Measurements from ENCODE around the gene LGALS13. TPM values are rescaled to one million over a fixed set of nuclear protein-coding genes. Genes with fewer than 3 reads are reported as not detected.

LGALS13 gene
- total RNA-seq, 5 donors from 2014 or later (not counting 1 experiment from before 2014, with no cell fraction given) = not detected

DNA sequence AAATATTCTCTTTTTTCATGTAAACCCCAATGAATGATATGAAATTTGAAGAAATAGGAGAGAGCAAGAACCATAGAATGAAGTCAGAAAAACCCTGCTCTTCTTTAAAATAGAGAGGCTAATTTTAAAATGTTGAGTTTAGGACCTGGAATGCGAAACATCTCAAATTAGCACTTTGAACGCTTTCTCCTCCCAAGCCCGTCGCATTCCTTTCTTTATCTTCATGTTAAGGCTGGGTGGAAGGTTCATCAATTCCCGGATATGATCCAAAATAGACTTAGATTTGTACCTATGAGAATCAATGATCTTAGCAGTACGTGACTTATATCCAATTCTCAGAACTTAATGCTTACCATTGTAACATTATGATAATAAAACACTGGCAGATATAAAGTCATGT, 29.3 kb downstream of the LGALS13 start:
- Mint-ChIP-seq H3K36me3 (no peaks in the 10 kb centered on the region), H3K27me3 (peaks cover 34 to 37% of the 10 kb centered on the region in 2 donors), H3K4me1 (no peaks in the 10 kb centered on the region), H3K4me3 (no peak overlapping the region), H3K27ac (no peak overlapping the region), H3K9me3 (peaks cover 0 to 3% (median 0%) of the 10 kb centered on the region in 3 donors)
- ChIA-PET POLR2A (no interaction called here), CTCF (no interaction called here)
- WGBS (ENCODE audit: insufficient coverage) = no CpG with 5 or more reads among the region's 6 CpGs
- peaks cover 0 to 3% of the 10 kb centered on the region in 2 experiments for H3K27me3 ChIP-seq (replicated peaks in 1 of 2; ENCODE audit: control insufficient read depth in 2 of 2, extremely low read depth in 1 of 2, insufficient read depth in 2 of 2, low read length in 1 of 2)
- no peak for DNase-seq
- no peaks in the 10 kb centered on the region for H3K9me3 ChIP-seq
- H3K36me3 ChIP-seq (ENCODE audit: control insufficient read depth in 2 of 2, extremely low read depth in 1 of 2, insufficient read depth in 1 of 2, low read length in 1 of 2) = no peaks in the 10 kb centered on the region
- no peaks in the 10 kb centered on the region for H3K4me1 ChIP-seq (ENCODE audit: control insufficient read depth in 1 of 2, extremely low read depth in 1 of 2, insufficient read depth in 2 of 2, low read length in 2 of 2)
- no peak for ATAC-seq (replicated peaks in 1 of 4)
- H3K4me3 ChIP-seq (ENCODE audit: control insufficient read depth in 1 of 2, extremely low read depth in 1 of 2, low read length in 1 of 2) = no peak overlapping the region
- no peak overlapping the region for H3K27ac ChIP-seq (ENCODE audit: low read length)

DNA sequence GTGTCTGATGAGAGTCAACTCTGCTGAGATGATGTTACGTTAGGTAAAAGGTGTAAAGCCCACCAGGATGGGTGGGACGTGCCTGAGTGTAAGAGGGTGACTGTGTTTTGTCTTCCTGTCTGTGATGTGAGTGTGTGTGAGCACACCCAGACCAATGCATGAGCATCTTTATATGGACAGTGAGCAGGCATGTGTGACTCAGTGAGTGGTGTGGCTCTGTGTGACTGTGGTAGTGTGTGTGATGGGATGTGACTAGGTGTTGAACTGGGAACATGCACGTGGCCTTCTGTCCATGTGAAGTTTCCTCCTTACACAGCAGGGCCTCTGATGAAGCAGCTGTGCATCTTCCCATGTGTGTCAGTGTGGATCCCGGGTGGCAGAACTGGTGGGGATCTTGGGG, 35.6 kb downstream of the LGALS13 start:
- Mint-ChIP-seq H3K4me3 (no peak overlapping the region), H3K36me3 (no peaks in the 10 kb centered on the region), H3K27ac (no peak overlapping the region), H3K27me3 (peaks cover 73 to 81% of the 10 kb centered on the region in 2 donors), H3K9me3 (peaks cover 0 to 3% (median 0%) of the 10 kb centered on the region in 3 donors), H3K4me1 (no peaks in the 10 kb centered on the region)
- no peaks in the 10 kb centered on the region for H3K4me1 ChIP-seq (ENCODE audit: control insufficient read depth in 1 of 2, extremely low read depth in 1 of 2, insufficient read depth in 2 of 2, low read length in 2 of 2)
- ATAC-seq (replicated peaks in 1 of 4) = no peak
- no peak for DNase-seq
- POLR2A ChIA-PET = no interaction called here
- H3K36me3 ChIP-seq (ENCODE audit: control insufficient read depth in 2 of 2, extremely low read depth in 1 of 2, insufficient read depth in 1 of 2, low read length in 1 of 2) = no peaks in the 10 kb centered on the region
- 62% methylated on average over 3 of the region's 4 CpGs for WGBS (ENCODE audit: insufficient coverage)
- no peaks in the 10 kb centered on the region for H3K9me3 ChIP-seq
- CTCF ChIA-PET = no interaction called here
- no peak overlapping the region for H3K27ac ChIP-seq (ENCODE audit: low read length)
- H3K4me3 ChIP-seq (ENCODE audit: control insufficient read depth in 1 of 2, extremely low read depth in 1 of 2, low read length in 1 of 2) = no peak overlapping the region
- peaks cover 3 to 29% of the 10 kb centered on the region in 2 experiments for H3K27me3 ChIP-seq (replicated peaks in 1 of 2; ENCODE audit: control insufficient read depth in 2 of 2, extremely low read depth in 1 of 2, insufficient read depth in 2 of 2, low read length in 1 of 2)

DNA sequence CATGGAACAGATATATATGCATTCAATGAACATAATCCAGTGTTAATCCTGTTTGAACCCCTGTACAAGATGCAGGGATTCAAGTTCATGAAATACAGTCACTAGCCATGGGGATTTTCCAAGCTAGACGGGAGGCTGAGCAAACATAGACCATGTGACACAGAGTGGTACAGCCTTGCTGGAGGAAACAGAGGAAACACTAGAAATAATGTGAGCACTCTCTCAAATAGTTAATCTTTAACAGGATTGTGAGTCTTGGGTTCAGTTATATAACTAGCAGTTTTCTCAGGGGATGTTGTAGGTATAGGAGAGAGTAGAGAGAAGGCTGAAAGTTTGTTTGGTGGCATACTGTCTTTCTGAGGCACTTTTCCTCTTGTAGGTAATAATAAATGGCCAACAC, 39.4 kb downstream of the LGALS13 start:
- WGBS (ENCODE audit: insufficient coverage) = no CpG with 5 or more reads among the region's 1 CpG

DNA sequence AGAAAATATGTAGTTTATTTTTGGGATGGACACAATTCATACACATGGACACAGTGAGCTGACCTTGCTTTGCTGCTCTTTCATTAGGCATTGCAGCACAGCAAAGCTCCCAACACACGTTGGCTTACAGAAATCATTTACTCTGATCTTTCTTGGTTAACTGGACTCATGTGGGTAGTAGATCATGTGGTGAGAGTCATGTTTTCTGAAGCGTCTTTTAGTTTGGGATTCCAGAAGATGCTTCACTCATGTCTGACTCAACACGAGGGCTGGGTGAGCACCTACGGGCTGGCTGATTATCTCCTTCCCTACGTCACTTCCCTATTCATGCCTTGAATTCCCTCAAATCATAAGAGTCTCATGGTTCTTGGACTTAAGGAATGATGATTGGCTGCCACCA, 41.3 kb downstream of the LGALS13 start:
- Mint-ChIP-seq H3K27me3 (peaks cover 64 to 73% of the 10 kb centered on the region in 2 donors), H3K4me1 (no peaks in the 10 kb centered on the region), H3K9me3 (peaks cover 0 to 6% (median 0%) of the 10 kb centered on the region in 3 donors), H3K4me3 (no peak overlapping the region), H3K27ac (no peak overlapping the region), H3K36me3 (no peaks in the 10 kb centered on the region)
- no peak for DNase-seq
- POLR2A ChIA-PET = no interaction called here
- no peak overlapping the region for H3K27ac ChIP-seq (ENCODE audit: low read length)
- 50% methylated on average over 1 of the region's 5 CpGs for WGBS (ENCODE audit: insufficient coverage)
- peaks cover 0 to 31% of the 10 kb centered on the region in 2 experiments for H3K27me3 ChIP-seq (replicated peaks in 1 of 2; ENCODE audit: control insufficient read depth in 2 of 2, extremely low read depth in 1 of 2, insufficient read depth in 2 of 2, low read length in 1 of 2)
- H3K4me3 ChIP-seq (ENCODE audit: control insufficient read depth in 1 of 2, extremely low read depth in 1 of 2, low read length in 1 of 2) = no peak overlapping the region
- H3K36me3 ChIP-seq (ENCODE audit: control insufficient read depth in 2 of 2, extremely low read depth in 1 of 2, insufficient read depth in 1 of 2, low read length in 1 of 2) = no peaks in the 10 kb centered on the region
- CTCF ChIA-PET = no interaction called here
- no peaks in the 10 kb centered on the region for H3K9me3 ChIP-seq
- no peaks in the 10 kb centered on the region for H3K4me1 ChIP-seq (ENCODE audit: control insufficient read depth in 1 of 2, extremely low read depth in 1 of 2, insufficient read depth in 2 of 2, low read length in 2 of 2)
- no peak for ATAC-seq (replicated peaks in 1 of 4)

More for the DNA sequence above, 39.4 kb downstream of the LGALS13 start:
- Histone ChIP-seq H3K36me3 (ENCODE audit: control insufficient read depth in 2 of 2, extremely low read depth in 1 of 2, insufficient read depth in 1 of 2, low read length in 1 of 2) (no peaks in the 10 kb centered on the region), H3K27ac (ENCODE audit: low read length) (no peak overlapping the region), H3K4me3 (ENCODE audit: control insufficient read depth in 1 of 2, extremely low read depth in 1 of 2, low read length in 1 of 2) (no peak overlapping the region), H3K27me3 (replicated peaks in 1 of 2; ENCODE audit: control insufficient read depth in 2 of 2, extremely low read depth in 1 of 2, insufficient read depth in 2 of 2, low read length in 1 of 2) (peaks cover 3 to 35% of the 10 kb centered on the region in 2 experiments), H3K4me1 (ENCODE audit: control insufficient read depth in 1 of 2, extremely low read depth in 1 of 2, insufficient read depth in 2 of 2, low read length in 2 of 2) (no peaks in the 10 kb centered on the region), H3K9me3 (no peaks in the 10 kb centered on the region)
- ATAC-seq (replicated peaks in 1 of 4) = no peak
- CTCF ChIA-PET = no interaction called here
- peaks cover 0 to 6% (median 0%) of the 10 kb centered on the region in 3 donors for H3K9me3 Mint-ChIP-seq
- H3K4me1 Mint-ChIP-seq = no peaks in the 10 kb centered on the region
- no peak overlapping the region for H3K4me3 Mint-ChIP-seq
- POLR2A ChIA-PET = no interaction called here
- H3K27ac Mint-ChIP-seq = no peak overlapping the region
- peaks cover 71 to 80% of the 10 kb centered on the region in 2 donors for H3K27me3 Mint-ChIP-seq
- no peak for DNase-seq
- H3K36me3 Mint-ChIP-seq = no peaks in the 10 kb centered on the region

DNA sequence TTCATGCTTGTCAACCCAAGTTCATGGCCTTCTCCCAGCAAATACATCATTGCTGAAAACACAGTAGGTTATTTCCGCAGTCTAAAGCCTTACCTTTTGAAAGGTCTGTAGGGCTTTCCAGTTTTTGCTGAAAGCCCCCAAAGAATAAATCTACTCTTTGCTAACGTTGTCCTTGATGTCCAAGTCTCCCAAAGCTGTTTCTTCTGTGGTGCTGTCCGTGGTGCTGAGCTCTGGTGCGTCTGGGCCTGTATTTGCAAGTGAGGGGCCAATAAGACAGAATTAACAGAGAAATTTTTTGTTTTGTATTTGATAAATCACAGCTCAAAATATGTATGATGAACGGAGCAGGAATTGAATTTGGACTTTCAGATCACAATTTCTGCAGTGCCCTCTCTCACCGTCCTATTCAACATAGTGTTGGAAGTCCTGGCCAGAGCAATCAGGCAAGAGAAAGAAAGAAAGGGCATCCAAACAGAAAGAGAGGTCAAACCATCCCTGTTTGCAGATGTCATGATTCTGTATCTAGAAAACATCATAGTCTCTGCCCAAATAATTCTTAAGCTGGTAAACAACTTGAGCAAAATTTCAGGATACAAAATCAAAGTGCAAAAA, 43.6 kb downstream of the LGALS13 start:
- H3K4me3 Mint-ChIP-seq = no peak overlapping the region
- peaks cover 65 to 74% of the 10 kb centered on the region in 2 donors for H3K27me3 Mint-ChIP-seq
- DNase-seq = peak in 3 of 35 experiments; percentile 2 to 9 (median 5)

DNA sequence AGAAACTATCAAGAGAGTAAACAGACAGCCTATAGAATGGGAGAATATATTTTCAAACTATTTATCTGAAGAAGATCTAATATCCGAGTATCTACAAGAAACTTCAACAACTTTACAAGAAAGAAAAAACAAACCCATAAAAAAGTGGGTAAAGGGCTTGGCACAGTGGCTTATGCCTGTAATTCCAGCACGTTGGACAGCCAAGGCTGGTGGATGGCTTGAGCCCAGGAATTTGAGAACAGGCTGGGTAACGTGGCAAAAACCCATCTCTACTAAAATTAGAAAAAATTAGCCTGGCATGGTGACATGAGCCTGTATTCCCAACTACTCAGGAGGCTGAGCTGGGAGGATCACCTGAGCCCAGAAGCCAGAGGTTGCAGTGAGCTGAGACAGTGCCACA, 45.6 kb downstream of the LGALS13 start:
- WGBS (ENCODE audit: insufficient coverage) = no CpG with 5 or more reads among the region's 3 CpGs
- no peak overlapping the region for H3K27ac Mint-ChIP-seq
- ChIA-PET CTCF (no interaction called here), POLR2A (interaction anchor here in 1 of 2 donors (0.6 kb wide), 1 partner anchor 11 kb away, joined by 4 read pairs; no protein-coding TSS in a partner anchor)
- H3K4me1 Mint-ChIP-seq = no peaks in the 10 kb centered on the region
- Histone ChIP-seq H3K4me3 (ENCODE audit: control insufficient read depth in 1 of 2, extremely low read depth in 1 of 2, low read length in 1 of 2) (no peak overlapping the region), H3K9me3 (no peaks in the 10 kb centered on the region), H3K27ac (ENCODE audit: low read length) (no peak overlapping the region), H3K27me3 (replicated peaks in 1 of 2; ENCODE audit: control insufficient read depth in 2 of 2, extremely low read depth in 1 of 2, insufficient read depth in 2 of 2, low read length in 1 of 2) (peaks cover 0 to 21% of the 10 kb centered on the region in 2 experiments), H3K4me1 (ENCODE audit: control insufficient read depth in 1 of 2, extremely low read depth in 1 of 2, insufficient read depth in 2 of 2, low read length in 2 of 2) (no peaks in the 10 kb centered on the region), H3K36me3 (ENCODE audit: control insufficient read depth in 2 of 2, extremely low read depth in 1 of 2, insufficient read depth in 1 of 2, low read length in 1 of 2) (no peaks in the 10 kb centered on the region)
- H3K27me3 Mint-ChIP-seq = peaks cover 57 to 72% of the 10 kb centered on the region in 2 donors
- DNase-seq (no peak), ATAC-seq (replicated peaks in 1 of 4) (no peak)
- no peak overlapping the region for H3K4me3 Mint-ChIP-seq
- H3K9me3 Mint-ChIP-seq = peaks cover 0 to 12% (median 0%) of the 10 kb centered on the region in 3 donors
- H3K36me3 Mint-ChIP-seq = no peaks in the 10 kb centered on the region

More for the DNA sequence above, 43.6 kb downstream of the LGALS13 start:
- Histone ChIP-seq H3K27ac (ENCODE audit: low read length) (no peak overlapping the region), H3K4me3 (ENCODE audit: control insufficient read depth in 1 of 2, extremely low read depth in 1 of 2, low read length in 1 of 2) (no peak overlapping the region), H3K27me3 (replicated peaks in 1 of 2; ENCODE audit: control insufficient read depth in 2 of 2, extremely low read depth in 1 of 2, insufficient read depth in 2 of 2, low read length in 1 of 2) (peaks cover 0 to 21% of the 10 kb centered on the region in 2 experiments), H3K4me1 (ENCODE audit: control insufficient read depth in 1 of 2, extremely low read depth in 1 of 2, insufficient read depth in 2 of 2, low read length in 2 of 2) (no peaks in the 10 kb centered on the region), H3K9me3 (no peaks in the 10 kb centered on the region), H3K36me3 (ENCODE audit: control insufficient read depth in 2 of 2, extremely low read depth in 1 of 2, insufficient read depth in 1 of 2, low read length in 1 of 2) (no peaks in the 10 kb centered on the region)
- Mint-ChIP-seq H3K4me1 (no peaks in the 10 kb centered on the region), H3K27ac (no peak overlapping the region), H3K36me3 (no peaks in the 10 kb centered on the region), H3K9me3 (peaks cover 0 to 12% (median 0%) of the 10 kb centered on the region in 3 donors)
- no peak for ATAC-seq (replicated peaks in 1 of 4)
- no CpG with 5 or more reads among the region's 6 CpGs for WGBS (ENCODE audit: insufficient coverage)
- ChIA-PET POLR2A (no interaction called here), CTCF (no interaction called here)
